CD4-positive, alpha-beta T cell treated with Interleukin-6 at 100 ng/mL for 8 hours (primary cell): ENCODE measurements around the gene HBG2.

Experiments
- DNase-seq: peaks from one replicate; pipeline ENCODE4 v3.0.0-alpha.2; 2020; ENCODE audit warnings: mixed read lengths, low spot score

Gene HBG2

DNA sequence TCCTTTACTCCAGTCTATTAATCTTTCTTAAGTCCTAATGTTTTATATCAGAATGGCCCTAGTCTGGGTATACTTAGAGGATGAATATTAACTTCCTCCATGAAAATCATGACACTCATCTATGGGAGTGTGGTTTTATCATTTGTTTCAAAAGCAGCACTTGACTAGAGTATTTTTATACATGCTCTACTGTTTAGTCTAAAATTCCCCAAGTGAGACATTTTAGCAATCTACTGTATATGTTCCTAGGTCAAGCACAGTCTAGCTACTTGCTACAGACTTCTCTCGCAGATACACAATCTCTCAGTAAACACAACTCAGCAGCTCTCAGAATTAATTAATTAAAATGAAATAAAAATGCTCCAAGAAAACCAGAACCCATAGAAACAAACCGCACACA is 24.8 kb downstream of the HBG2 start:
- no peak for DNase-seq

DNA sequence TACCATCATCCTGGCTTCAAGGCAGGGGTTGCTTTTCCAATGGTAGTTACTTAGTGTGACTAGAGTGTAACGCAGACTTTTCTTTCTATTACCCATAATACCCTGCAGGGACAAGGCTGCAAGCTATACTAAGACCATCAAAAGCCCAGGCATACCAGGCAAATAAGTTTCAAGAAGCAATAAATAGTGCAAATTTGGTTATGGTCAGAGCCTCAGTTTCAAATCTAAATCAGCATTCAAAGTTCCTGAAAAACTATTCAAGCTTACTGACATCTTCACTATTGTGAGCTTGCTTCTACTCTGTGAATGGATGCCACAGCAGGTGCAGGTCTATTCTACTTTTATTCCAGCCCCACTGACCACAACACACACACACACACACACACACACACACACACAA is 25.2 kb downstream of the HBG2 start:
- no peak for DNase-seq

DNA sequence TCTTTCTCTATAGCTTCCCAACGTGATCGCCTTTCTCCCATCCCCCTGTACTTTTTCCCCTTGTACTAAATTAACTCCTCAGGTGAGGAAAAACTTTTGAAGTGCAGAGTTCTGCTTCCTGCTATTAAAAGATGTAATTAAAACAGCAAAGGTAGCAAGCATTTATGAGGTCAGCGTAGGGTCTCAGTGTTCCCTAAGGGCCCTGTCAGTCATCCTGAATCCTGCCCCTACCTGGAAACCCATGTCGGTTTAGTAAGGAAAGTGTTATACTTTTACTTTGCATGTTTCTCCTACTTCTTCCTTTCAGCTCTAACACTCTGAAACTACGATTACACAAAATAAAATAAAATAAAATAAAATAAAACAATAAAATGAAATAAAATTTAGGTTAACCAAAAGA is 26.5 kb downstream of the HBG2 start:
- DNase-seq = no peak

DNA sequence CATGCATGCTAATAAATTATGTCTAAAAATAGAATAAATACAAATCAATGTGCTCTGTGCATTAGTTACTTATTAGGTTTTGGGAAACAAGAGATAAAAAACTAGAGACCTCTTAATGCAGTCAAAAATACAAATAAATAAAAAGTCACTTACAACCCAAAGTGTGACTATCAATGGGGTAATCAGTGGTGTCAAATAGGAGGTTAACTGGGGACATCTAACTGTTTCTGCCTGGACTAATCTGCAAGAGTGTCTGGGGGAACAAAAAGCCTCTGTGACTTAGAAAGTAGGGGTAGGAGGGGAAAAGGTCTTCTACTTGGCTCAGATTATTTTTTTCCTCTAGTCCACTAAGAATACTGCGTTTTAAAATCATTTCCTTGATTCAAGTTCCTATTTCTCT is 26.9 kb downstream of the HBG2 start:
- DNase-seq = no peak

DNA sequence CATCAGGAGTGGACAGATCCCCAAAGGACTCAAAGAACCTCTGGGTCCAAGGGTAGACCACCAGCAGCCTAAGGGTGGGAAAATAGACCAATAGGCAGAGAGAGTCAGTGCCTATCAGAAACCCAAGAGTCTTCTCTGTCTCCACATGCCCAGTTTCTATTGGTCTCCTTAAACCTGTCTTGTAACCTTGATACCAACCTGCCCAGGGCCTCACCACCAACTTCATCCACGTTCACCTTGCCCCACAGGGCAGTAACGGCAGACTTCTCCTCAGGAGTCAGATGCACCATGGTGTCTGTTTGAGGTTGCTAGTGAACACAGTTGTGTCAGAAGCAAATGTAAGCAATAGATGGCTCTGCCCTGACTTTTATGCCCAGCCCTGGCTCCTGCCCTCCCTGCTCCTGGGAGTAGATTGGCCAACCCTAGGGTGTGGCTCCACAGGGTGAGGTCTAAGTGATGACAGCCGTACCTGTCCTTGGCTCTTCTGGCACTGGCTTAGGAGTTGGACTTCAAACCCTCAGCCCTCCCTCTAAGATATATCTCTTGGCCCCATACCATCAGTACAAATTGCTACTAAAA is 27.8 kb downstream of the HBG2 start, which contains the start of gene HBB:
Gene HBB, minus strand, starts transcription at position 340 of the 579 bp plus-strand sequence. Its CDS starts 50 bp downstream, at position 290.
- DNase-seq = no peak

DNA sequence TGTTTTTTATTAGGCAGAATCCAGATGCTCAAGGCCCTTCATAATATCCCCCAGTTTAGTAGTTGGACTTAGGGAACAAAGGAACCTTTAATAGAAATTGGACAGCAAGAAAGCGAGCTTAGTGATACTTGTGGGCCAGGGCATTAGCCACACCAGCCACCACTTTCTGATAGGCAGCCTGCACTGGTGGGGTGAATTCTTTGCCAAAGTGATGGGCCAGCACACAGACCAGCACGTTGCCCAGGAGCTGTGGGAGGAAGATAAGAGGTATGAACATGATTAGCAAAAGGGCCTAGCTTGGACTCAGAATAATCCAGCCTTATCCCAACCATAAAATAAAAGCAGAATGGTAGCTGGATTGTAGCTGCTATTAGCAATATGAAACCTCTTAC is 29.1 kb downstream of the HBG2 start:
- DNase-seq = no peak

DNA sequence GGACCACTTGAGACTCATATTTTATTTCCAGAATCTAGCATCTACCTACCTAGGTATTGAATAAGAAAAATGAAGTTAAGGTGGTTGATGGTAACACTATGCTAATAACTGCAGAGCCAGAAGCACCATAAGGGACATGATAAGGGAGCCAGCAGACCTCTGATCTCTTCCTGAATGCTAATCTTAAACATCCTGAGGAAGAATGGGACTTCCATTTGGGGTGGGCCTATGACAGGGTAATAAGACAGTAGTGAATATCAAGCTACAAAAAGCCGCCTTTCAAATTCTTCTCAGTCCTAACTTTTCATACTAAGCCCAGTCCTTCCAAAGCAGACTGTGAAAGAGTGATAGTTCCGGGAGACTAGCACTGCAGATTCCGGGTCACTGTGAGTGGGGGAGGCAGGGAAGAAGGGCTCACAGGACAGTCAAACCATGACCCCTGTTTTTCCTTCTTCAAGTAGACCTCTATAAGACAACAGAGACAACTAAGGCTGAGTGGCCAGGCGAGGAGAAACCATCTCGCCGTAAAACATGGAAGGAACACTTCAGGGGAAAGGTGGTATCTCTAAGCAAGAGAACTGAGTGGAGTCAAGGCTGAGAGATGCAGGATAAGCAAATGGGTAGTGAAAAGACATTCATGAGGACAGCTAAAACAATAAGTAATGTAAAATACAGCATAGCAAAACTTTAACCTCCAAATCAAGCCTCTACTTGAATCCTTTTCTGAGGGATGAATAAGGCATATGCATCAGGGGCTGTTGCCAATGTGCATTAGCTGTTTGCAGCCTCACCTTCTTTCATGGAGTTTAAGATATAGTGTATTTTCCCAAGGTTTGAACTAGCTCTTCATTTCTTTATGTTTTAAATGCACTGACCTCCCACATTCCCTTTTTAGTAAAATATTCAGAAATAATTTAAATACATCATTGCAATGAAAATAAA is 29.8 kb downstream of the HBG2 start:
- no peak for DNase-seq

DNA sequence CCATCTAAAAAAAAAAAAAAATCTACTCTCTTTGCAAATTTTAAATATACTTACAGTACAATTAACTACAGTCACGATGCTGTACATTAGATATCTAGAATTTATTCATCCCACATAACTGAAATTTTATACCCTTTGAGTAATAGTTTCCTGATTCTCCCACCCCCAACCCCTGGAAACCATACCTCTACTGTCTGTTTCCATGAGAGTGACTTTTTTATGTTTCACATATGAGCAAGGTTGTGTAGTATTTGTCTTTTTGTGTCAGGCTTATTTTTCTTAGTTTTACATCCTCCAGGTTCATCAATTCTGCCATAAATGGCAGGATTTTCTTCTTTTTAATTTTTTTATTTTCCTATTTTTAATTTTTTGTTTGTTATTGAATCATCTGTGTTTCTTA is 30.9 kb downstream of the HBG2 start:
- DNase-seq = no peak

DNA sequence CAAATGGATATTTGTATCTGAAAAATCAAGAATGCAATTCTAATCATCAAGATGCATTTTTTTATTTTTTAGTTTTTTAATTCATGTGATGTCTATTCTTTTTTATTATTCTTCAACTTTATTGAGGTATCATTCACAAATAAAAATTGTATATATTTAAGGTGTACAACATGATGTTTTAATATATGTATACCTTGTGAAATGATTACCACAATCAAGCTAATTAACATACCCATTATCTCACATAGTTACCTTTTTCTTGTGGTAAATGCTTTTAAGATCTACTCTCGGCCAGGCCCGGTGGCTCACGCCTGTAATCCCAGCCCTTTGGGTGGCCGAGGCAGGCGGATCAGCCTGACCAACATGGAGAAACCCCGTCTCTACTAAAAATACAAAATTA is 31.4 kb downstream of the HBG2 start:
- no peak for DNase-seq

DNA sequence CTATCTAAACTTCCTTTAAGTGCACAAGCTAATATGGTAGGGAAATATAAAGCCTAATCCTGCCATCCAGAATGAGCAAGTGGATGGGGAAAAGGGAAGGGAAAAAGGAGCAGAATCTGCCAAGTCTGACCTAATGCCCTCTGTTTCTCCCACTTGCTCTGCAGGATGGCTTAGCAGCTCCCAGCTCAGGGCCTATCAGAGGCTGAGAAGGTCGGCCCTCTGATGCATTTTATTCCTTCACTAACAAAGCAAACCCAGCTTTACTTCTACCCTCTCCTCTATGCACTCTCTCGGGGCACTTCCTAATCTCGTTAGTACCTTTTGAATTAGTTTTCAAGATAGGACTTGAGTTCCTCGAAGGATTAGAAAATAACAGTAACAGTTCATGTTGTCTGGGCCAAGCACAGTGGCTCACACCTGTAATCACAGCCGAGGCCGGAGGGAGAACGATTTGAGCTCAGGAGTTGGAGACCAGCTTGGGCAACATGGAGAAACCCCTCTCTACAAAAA is 44.1 kb downstream of the HBG2 start:
- DNase-seq = no peak

DNA sequence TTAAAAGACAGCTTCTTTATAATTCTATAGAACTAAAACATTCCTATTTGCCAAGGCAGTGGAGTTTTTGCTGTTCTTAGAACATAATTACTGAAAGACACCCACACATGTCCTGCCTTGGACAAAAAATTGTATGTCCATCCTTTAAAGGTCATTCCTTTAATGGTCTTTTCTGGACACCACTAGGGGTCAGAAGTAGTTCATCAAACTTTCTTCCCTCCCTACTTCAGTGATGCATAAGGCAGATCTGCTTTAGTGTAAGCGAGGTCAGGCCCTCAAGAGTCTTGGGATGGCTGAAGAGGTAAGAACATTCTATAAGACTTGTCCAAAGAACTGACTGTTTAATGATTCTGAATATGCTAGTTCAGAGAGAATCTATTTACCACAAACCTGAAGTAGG is 49.8 kb downstream of the HBG2 start:
- DNase-seq = no peak

DNA sequence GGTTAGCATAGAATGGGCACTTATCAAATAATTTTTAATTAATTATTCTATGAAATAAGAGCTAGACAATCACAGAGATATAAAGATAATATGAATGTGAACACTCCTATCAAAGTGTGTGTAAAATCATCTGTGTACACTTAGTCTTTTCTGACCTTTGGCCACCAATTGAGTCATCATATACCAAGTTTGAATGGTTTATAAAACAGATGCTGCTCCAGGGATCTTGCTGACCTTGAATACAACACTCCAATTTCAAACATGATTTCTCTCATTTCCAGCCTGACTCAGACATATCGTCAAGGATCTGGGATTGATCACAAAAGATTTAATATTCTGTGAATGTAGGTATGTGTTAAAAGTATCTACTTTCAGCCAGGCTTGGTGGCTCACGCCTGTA is 51.2 kb downstream of the HBG2 start:
- DNase-seq = no peak
